Measurements from ENCODE around the gene ZSCAN31. TPM values are rescaled to one million over a fixed set of nuclear protein-coding genes. Genes with fewer than 3 reads are reported as not detected.

Gene ZSCAN31
- total and polyA plus RNA-seq, 2 of the 8 experiments (the other 6 are each of a cell fraction or from before 2014, with no cell fraction given), result 1.9 to 7.0 TPM

DNA sequence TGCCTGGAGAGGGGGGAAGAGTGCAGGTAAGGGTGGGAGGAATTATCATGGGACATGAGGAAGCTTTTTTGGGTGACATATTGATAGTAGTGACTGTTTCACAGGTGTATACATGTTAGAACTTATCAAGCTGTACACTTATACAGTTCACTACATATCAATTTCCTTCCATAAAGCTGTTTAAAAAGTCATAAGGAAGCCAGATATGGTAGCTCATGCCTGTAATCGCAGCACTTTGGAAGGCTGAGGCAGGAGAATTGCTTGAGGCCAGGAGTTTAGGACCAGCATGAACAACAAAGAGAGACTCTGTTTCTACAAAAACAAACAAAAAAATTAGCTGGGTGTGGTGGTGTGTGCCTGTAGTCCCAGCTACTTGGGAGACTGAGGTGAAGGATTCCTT, 41.9 kb upstream of the ZSCAN31 start:
- H2BK5ac ChIP-seq (ENCODE audit: low read depth, low read length), result no peak overlapping the region
- H3K23me2 ChIP-seq (ENCODE audit: low read depth, low read length), result no peaks in the 10 kb centered on the region
- peaks cover 0 to 37% (median 14%) of the 10 kb centered on the region in 4 experiments; a peak in 6 of 8 replicates for H3K36me3 ChIP-seq (ENCODE audit: control insufficient read depth in 2 of 4, insufficient read depth in 4 of 4, low read length in 3 of 4)
- H4K91ac ChIP-seq (replicated peaks; ENCODE audit: insufficient read length, low read length), result no peak overlapping the region
- H3K4me2 ChIP-seq (ENCODE audit: insufficient read depth in 1 of 2, low read depth in 2 of 2, low read length in 2 of 2), result no peak overlapping the region; a peak in 1 of 4 replicates
- POLR2A ChIA-PET (ENCODE audit: partially characterized antibody), result interaction anchor here (0.8 to 1.3 kb wide), 3 partner anchors 21 to 27 kb away, joined by 3 to 5 read pairs (median 4); no protein-coding TSS in a partner anchor
- H2BK120ac ChIP-seq (replicated peaks; ENCODE audit: low read depth, low read length), result no peak overlapping the region
- CTCF ChIA-PET (ENCODE audit: partially characterized antibody), result no interaction called here
- peaks cover 0 to 12% of the 10 kb centered on the region in 2 experiments; a peak in 2 of 4 replicates for H3K79me2 ChIP-seq (ENCODE audit: control insufficient read depth in 1 of 2, insufficient read depth in 2 of 2, low read length in 2 of 2)
- no peaks in the 10 kb centered on the region for H3K27me3 ChIP-seq (replicated peaks in 1 of 4; ENCODE audit: control insufficient read depth in 3 of 4, extremely low read depth in 1 of 4, insufficient read depth in 3 of 4, low read length in 3 of 4)
- no peak overlapping the region for H2BK20ac ChIP-seq (ENCODE audit: low read length)
- no peak overlapping the region for H3K27ac ChIP-seq (ENCODE audit: low read depth, low read length)
- no peak overlapping the region for H3K18ac ChIP-seq (ENCODE audit: extremely low read depth, low read length)
- H3K14ac ChIP-seq (ENCODE audit: insufficient read length), result no peak overlapping the region
- no peak overlapping the region for H3K4me3 ChIP-seq (ENCODE audit: extremely low read depth in 1 of 4, insufficient read depth in 2 of 4, low read depth in 3 of 4, low read length in 4 of 4)
- H2AFZ ChIP-seq (ENCODE audit: low read length), result no peak overlapping the region
- DNase-seq (ENCODE audit: low read depth in 1 of 2, low spot score in 2 of 2), result no peak
- no peak overlapping the region for H3K56ac ChIP-seq (replicated peaks; ENCODE audit: insufficient read length, low read depth, low read length)
- TF ChIP-seq RBBP5 (IDR thresholded peaks at IDR 0.05; ENCODE audit: borderline replicate concordance, low read depth, low read length) (no peak), EP300 (IDR thresholded peaks at IDR 0.05; ENCODE audit: borderline replicate concordance in 1 of 2, low read depth in 2 of 2, low read length in 2 of 2) (no peak), POLR2AphosphoS5 (IDR thresholded peaks at IDR 0.05; ENCODE audit: low read depth, low read length) (no peak), CBX8 (IDR thresholded peaks at IDR 0.05; ENCODE audit: borderline replicate concordance, low read depth, low read length) (no peak), TCF12 (IDR thresholded peaks at IDR 0.05; ENCODE audit: low read depth, low read length) (no peak), TEAD4 (IDR thresholded peaks at IDR 0.05; ENCODE audit: low read depth, low read length) (no peak), JUND (IDR thresholded peaks at IDR 0.05; ENCODE audit: low read length) (no peak), EZH2 (IDR thresholded peaks at IDR 0.05; ENCODE audit: low read depth, low read length, severe bottlenecking) (no peak), SRF (IDR thresholded peaks at IDR 0.05; ENCODE audit: low read depth, low read length) (no peak)
- TF ChIP-seq, protein P1, sequence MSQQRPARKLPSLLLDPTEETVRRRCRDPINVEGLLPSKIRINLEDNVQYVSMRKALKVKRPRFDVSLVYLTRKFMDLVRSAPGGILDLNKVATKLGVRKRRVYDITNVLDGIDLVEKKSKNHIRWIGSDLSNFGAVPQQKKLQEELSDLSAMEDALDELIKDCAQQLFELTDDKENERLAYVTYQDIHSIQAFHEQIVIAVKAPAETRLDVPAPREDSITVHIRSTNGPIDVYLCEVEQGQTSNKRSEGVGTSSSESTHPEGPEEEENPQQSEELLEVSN (IDR thresholded peaks at IDR 0.05), result no peak
- TF ChIP-seq, protein P2, sequence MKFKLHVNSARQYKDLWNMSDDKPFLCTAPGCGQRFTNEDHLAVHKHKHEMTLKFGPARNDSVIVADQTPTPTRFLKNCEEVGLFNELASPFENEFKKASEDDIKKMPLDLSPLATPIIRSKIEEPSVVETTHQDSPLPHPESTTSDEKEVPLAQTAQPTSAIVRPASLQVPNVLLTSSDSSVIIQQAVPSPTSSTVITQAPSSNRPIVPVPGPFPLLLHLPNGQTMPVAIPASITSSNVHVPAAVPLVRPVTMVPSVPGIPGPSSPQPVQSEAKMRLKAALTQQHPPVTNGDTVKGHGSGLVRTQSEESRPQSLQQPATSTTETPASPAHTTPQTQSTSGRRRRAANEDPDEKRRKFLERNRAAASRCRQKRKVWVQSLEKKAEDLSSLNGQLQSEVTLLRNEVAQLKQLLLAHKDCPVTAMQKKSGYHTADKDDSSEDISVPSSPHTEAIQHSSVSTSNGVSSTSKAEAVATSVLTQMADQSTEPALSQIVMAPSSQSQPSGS (IDR thresholded peaks at IDR 0.05; ENCODE audit: low read length), result no peak
- no peak overlapping the region for H4K8ac ChIP-seq (ENCODE audit: extremely low read depth, insufficient read depth, low read length)
- H3K9me3 ChIP-seq (ENCODE audit: insufficient read depth in 2 of 2, low read depth in 1 of 2, low read length in 1 of 2), result no peaks in the 10 kb centered on the region; a peak in 1 of 4 replicates
- H2BK15ac ChIP-seq (ENCODE audit: low read length), result no peak overlapping the region
- no peak overlapping the region for H2BK12ac ChIP-seq (ENCODE audit: low read depth, low read length)
- no peak overlapping the region for H3K4ac ChIP-seq (replicated peaks; ENCODE audit: insufficient read length, low read depth, low read length)
- no peak overlapping the region for H3K9ac ChIP-seq (replicated peaks in 1 of 4; ENCODE audit: extremely low read depth in 1 of 4, low read depth in 3 of 4, low read length in 3 of 4)
- no peak overlapping the region for H3K23ac ChIP-seq (ENCODE audit: insufficient read length)
- no peak overlapping the region for H2AK5ac ChIP-seq (ENCODE audit: low read depth, low read length)
- FAIRE-seq, result no peak
- no peak overlapping the region for H4K5ac ChIP-seq (ENCODE audit: insufficient read length, low read depth, low read length)
- peaks cover 0 to 3% (median 0%) of the 10 kb centered on the region in 4 experiments; a peak in 2 of 7 replicates for H3K4me1 ChIP-seq (replicated peaks in 1 of 4; ENCODE audit: control insufficient read depth in 3 of 4, insufficient read depth in 4 of 4, low read length in 3 of 4)
- H3K79me1 ChIP-seq (ENCODE audit: low read depth, low read length), result no peaks in the 10 kb centered on the region
- no peaks in the 10 kb centered on the region for H4K20me1 ChIP-seq (replicated peaks in 1 of 2; ENCODE audit: control insufficient read depth in 1 of 2, insufficient read depth in 2 of 2, low read length in 2 of 2)
- WGBS, 2 experiments (ENCODE audit: extremely low coverage in 1 of 2, insufficient coverage in 1 of 2, insufficient read length in 1 of 2, insufficient replicate concordance in 2 of 2, low coverage in 1 of 2, low lambda C conversion rate in 2 of 2, missing lambda C conversion rate in 1 of 2), result 100% methylated on average over 1 of the region's 1 CpG; no CpG with 5 or more reads in 1 of the 2 experiments

Data from H1 (cell line).